ENCODE results near the gene PLEKHA7. TPM values are rescaled to one million over a fixed set of nuclear protein-coding genes. Genes with fewer than 3 reads are reported as not detected.

PLEKHA7 gene
- total and polyA plus RNA-seq, 2 of the 13 experiments (the other 11 are each of a cell fraction or from before 2014, with no cell fraction given): 17.5 to 18.7 TPM

- TF ChIP-seq ZNF142 (CRISPR knock-in tag; IDR thresholded peaks at IDR 0.05) (no peak), ZSCAN20 (CRISPR knock-in tag; IDR thresholded peaks at IDR 0.05; ENCODE audit: borderline replicate concordance) (no peak), PLSCR1 (CRISPR knock-in tag; IDR thresholded peaks at IDR 0.05; ENCODE audit: borderline replicate concordance) (no peak), ZNF335 (CRISPR knock-in tag; IDR thresholded peaks at IDR 0.05) (no peak), KDM1A (CRISPR knock-in tag; IDR thresholded peaks at IDR 0.05) (no peak), ZFP41 (CRISPR knock-in tag; IDR thresholded peaks at IDR 0.05; ENCODE audit: borderline replicate concordance) (no peak), SCMH1 (CRISPR knock-in tag; IDR thresholded peaks at IDR 0.05; ENCODE audit: borderline replicate concordance) (no peak)
Measured at GRCh38 chr11:16923987-16924386, 90.2 kb downstream of the PLEKHA7 start (continued).
